ENCODE measurements around the gene ADAMTS15. TPM values are rescaled to one million over a fixed set of nuclear protein-coding genes. Genes with fewer than 3 reads are reported as not detected.

ADAMTS15 gene
- total RNA-seq: 4.7 TPM

GRCh38 chr11:130448416-130449309 is at the start of gene ADAMTS15:
Gene ADAMTS15, plus strand, starts transcription at chr11:130448645. Its CDS starts 329 bp downstream, at chr11:130448974.
- peak; percentile 19 for DNase-seq

DNA sequence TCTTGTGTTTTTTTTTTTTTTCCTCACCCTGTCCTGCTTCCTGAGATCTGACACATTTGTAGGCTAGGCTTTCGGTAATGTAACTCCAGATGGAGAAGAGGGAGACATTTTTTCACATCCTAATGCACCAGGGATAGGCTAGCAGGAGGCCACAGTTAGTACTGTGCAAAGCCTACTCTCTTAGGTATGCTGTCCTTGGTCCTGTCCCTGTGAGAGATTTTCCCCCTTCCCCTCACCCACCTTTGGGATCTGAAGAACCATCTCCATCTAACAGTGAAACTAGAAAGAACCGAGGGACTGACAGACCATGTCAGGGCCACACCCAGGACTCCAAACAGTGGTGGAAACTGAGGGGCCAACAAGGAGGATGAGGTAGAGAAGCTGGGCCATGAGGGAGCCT is 49.2 kb upstream of the ADAMTS15 start:
- no peak for DNase-seq

GRCh38 chr11:130400781-130401483 is 47.5 kb upstream of the ADAMTS15 start:
- no peak for DNase-seq

DNA sequence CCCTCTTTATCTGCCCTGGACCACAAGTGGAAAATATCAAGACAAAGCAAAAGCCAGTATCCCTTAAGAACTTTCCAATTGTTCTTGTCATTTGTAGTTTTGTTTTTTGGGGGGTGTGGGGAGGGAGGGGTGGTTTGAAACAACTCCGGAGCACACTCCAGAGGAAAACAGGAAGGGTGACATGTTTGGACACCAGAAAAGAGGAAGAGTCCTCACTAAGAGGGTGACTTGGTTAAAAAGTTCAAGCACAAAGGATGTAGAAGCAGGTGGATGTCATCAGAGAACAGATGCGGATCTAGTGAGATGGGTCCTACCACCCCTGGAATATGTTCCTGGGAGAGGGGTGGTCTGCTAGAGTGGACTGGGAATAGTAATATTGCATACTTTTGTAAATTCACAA is 45.9 kb upstream of the ADAMTS15 start:
- DNase-seq: no peak

DNA sequence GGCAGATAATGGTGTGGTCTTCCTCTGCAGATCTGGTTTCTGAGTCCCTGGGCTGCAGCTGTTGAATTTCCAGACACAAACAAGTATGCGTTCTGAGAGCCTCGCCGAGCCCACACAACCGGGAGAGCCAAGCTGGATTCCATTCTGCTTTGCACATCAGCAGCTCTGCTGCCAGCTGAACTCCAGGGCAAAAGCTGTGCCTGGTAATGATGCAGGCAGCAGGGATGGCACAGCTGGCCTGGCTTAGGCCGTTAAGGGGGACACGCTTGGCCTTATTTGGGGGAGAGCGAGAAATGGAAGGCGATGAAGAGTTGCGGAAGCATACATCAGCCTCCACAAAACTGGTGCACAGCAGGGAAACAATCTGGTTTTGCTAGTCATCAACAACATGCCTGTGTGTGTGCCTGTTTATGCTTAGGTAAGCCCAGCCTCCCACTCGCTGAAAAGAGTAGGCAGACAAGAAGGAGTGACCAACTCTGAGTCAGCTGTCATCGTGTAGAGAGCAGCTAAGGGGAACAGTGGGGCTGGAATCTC is 45.1 kb upstream of the ADAMTS15 start:
- peak; percentile 72 for DNase-seq

DNA sequence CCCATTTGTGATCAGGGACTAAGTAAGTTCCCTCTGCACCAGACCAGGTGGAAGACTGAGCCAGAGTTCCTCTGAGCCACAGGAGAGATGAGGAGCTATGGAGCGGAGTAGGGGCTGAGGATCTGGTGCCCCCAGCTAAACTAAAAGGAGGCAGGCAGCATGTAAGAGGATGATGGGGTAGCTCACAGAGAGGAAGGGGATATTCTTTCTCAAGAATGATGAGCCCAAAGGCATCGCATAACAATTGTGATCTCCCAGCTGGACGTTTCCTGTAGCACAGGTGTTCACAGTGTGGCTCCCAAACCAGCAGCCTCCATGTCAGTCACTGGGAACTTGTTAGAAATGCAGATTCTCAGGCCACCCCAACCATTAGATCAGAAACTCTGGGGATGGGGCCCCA is 44.5 kb upstream of the ADAMTS15 start:
- DNase-seq: no peak

GRCh38 chr11:130404727-130405126 is 43.7 kb upstream of the ADAMTS15 start:
- DNase-seq: no peak

DNA sequence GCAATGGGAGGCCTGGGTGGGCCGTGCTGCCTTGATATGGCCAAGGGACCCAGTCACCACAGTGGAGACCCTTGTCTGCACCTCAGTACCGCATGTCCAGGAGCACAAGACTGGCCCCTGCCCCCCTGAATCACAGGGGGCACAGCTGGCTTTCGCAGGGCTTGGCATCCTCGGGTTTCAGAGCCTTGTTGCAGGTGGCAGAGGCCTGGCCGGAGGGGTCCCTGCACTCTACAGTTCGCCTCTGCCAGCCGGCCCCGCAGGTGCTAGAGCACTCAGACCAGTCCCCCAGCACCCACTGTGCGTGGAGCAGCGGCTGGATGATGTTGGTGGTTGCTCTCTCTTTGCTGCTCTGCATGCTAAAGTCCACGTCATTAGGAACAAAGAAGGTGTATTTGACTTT is 43.0 kb upstream of the ADAMTS15 start:
- no peak for DNase-seq

- DNase-seq: no peak
Measured at GRCh38 chr11:130407978-130408377, 40.5 kb upstream of the ADAMTS15 start.

DNA sequence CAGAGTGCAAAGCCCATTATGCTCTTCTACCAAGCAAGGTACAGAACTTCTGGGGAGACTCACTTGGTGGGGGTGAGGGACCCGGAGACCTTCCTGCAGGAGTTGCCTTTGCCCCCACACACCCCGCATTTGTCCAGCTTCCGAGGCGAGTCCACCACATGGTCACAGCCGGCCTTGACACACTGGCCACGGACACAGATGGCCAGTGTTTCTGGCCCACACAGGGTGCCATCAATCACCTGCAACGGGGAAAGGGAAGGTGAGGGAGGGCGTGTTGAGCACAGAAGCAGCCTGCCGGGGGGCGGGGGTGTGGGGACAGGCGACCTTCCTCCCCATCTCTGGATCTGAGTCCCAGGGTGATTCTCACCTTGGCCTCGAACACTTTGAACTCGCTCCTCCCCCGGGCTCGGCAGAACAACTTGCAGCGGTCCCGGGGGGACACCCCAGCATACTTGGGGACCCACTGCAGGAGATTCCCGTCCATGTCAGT is 40.0 kb upstream of the ADAMTS15 start:
- DNase-seq: no peak

GRCh38 chr11:130408901-130409300 is 39.5 kb upstream of the ADAMTS15 start:
- no peak for DNase-seq

GRCh38 chr11:130409594-130410388 is 38.7 kb upstream of the ADAMTS15 start:
- DNase-seq: peak; percentile 54

DNA sequence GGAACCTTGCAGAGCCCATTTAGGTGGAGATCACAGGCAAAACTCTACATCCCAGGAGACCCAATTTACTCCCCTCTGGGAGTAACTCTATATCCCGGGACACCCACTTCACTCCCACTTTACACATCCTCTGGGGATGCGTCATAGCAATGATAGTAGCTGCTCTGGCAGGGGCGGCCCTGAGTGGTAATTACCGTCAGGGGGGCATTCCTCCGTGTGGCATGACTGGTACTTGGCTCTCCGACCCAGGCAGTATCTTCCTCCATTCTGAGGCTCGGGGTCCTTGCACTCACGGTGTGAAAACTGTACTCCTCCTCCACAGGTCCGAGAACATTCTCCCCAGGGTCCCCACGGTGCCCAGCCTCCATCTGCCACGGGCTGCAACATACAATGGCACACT is 37.2 kb upstream of the ADAMTS15 start:
- no peak for DNase-seq

DNA sequence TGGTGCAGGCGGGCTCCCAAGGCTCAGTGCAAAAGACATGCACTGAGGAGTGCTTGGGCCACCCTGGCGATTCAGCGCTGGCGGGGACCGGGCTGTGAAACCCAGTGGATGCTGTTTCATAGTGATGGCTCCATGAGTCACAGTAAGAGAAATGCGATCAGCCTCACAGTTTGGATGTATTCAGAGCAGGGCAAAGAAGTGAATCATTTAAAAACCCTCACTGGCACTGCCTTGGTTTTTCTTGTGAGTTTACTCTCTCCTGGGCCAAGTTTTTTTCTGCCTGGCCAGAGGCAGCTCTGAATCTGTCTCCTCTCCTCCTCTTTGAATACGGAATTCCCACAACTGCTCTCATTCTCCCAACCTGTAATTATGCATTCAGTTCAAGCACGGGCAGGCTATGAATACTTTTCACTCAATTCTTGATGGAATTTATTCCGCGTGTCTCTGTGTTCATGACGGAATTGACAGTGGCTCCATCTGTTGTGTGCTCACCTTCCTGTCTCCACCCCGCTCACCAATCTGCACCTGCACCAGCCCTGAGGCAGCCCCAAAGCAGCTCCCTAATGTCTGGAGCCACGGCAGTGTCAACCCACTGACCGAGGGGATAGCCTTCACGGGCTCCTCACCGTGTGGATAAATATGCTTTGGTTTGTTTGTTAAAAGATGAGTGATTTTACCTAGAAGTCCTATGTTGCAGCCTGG is 34.9 kb upstream of the ADAMTS15 start:
- DNase-seq: peak; percentile 53

GRCh38 chr11:130414107-130415080 is 34.1 kb upstream of the ADAMTS15 start:
- DNase-seq: no peak

- DNase-seq: no peak
Measured at GRCh38 chr11:130415731-130416529, 32.5 kb upstream of the ADAMTS15 start.

- DNase-seq: no peak
Measured at GRCh38 chr11:130416530-130416882, 31.9 kb upstream of the ADAMTS15 start.

DNA sequence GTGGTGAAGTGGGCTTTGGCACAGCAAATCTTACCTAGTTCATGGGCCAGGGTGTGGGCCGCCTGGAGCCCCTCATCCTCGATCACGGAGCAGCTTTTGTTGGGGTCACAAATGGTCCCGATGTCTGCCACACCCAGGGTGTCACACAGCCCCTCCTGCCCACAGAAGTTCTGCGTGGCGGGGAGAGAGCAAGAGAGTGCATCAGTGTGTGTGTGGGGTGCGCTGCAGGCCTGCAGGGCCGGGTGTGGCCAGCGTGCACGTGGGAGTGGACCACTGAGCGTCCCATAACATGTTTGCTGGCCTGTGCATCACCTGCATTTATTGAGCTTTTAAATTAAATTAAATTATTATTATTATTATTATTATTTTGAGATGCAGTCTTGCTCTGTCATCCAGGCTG is 31.5 kb upstream of the ADAMTS15 start:
- no peak for DNase-seq

GRCh38 chr11:130418210-130418609 is 30.2 kb upstream of the ADAMTS15 start:
- peak; percentile 55 for DNase-seq

DNA sequence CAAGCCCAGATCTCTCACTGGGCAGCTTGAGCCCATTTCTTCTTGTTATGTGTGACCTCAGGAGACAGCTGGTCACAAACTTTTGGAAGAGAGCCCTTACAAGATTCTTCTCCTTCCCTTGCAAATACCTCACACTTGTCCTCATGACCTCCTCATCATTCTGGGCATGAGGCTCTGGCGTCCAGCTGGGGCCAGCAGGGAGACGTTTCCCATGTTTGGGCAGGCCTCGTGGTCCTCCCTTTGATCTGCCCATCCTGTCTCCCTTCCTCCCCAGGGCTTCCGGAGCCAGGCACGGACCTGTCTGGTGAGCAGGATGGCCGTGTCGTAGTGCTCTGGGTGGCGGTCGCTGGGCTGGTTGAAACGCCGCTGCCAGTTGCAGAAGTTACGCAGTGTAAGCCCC is 29.7 kb upstream of the ADAMTS15 start:
- DNase-seq: no peak

Measured in occipital lobe (tissue), 2 donors.